CD4-positive, alpha-beta T cell treated with Interferon alpha-2 for 1 hour (primary cell): Measurements from ENCODE around the gene SYPL1.
"Not testable (repeated sequence)": the region's sequence is repeated elsewhere in the genome, so short reads cannot be mapped to it uniquely, and the experiment has no call there.

Source experiments
- DNase-seq, 2 donors: peaks; one replicate each; pipeline ENCODE4 v3.0.0-alpha.2; 2020 to 2022

The SYPL1 gene

DNA sequence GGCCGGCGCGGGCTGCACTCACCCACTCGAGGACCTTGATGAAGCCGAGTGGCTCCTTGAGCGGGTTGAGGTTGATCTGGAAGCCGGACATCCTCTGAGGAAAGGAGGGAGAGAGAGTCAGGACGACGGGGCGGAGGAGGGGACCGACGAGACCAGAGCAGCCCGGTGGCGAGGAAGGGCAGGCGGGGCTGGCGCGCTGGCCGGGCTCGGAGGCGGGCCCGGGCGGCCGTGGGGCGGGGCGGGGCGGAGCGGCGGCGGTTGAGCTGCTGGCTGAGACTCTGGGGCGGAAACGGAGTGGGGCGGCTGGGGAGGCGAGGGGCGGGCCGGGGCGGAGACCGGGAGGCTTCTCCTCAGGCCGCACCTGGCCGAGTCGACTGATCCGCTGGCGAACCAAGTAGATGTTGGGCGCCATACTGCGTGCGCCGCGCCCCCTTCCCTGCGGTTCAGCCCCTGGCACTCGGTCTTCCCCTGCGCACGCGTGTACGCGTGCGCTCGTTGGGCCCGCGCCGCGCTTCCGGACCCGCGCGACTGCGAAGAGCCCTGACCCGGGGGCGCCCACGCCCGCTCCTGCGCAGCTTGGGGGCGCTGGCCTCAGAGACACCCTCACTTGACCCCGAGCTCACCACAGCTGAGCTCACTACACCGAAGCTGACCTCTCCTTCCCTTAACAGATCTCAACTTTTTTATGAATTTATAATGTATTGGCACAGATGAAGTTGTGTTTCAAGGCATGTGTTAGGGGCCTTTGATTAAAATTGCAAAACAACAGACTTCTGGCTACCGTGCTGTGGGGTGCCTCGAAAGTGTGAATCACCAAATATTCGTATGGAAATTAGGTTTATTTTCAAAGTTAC, at the start of gene SYPL1:
SYPL1 (minus strand) TSS at position 195 of the 854 bp plus-strand sequence; CDS start at position 91, 104 bp downstream.
- DNase-seq: peak; percentile 94 to 95

DNA sequence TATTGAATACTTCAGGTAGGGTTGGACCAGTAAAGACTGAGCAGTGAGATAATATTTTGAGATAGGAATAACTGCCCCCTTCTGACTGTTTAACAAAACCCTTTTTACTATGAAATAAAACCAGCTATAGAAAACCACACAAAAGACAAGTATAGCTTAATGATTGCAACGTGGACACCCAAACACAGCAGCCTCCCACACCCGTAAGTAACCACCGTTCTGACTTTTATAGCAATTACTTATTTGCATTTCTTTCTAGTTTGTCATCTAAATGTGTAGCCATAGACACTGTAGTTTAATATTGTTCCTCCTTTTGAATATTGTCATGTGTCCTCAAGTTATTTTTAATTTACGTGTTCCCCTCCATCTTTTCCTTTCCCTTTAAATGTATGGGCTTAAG, 42.9 kb upstream of the SYPL1 start:
- DNase-seq: no peak

DNA sequence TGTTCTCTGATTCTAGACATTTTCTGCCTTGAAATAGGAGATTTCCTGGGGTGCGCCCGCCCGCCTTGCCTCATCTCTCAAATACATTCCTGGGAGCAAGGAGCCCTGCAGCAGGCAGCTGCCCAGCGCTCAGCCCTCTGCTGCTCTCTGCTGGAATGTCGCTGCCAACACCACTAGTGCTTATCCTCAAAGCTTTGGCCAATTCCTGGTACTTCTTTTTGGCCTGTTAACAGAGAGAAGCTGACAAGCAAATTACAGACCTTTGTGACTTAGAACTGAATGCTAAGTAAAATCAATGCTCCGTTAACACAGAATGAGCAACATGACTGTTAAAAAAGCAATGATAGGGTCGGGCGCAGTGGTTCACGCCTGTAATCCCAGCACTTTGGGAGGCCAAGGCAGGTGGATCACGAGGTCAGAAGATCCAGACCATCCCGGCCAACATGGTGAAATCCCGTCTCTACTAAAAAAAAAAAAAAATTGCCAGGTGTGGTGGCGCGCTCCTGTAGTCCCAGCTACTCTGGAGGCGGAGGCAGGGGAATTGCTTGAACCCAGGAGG, 41.9 kb upstream of the SYPL1 start:
- DNase-seq: peak; percentile 70 to 79

GRCh38 chr7:106152313-106152665, 40.2 kb upstream of the SYPL1 start:
- DNase-seq: no peak

GRCh38 chr7:106151459-106152312, 39.6 kb upstream of the SYPL1 start:
- DNase-seq: no peak

- no peak for DNase-seq
Observed at GRCh38 chr7:106143711-106144337, 31.7 kb upstream of the SYPL1 start.

DNA sequence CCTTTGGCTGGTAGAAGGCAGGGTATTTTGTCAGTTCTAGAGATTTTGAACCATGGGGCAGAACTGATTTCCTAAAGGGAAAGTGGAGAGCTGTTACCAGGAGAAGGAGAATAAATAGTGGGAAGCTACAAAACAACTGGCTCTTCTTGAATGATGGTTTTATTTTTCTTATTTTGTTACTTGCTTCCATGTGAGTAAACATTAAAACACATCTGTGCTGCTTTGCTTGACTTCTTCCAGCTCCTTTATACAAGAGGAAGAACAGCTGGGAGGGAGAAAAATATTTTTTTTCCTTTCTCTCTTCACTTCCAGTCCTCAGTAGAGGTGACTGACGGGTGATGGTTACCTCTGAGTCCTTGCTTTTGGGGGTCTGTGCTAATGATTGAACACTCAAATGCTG, 30.0 kb upstream of the SYPL1 start:
- no peak for DNase-seq

GRCh38 chr7:106140406-106141173, 28.5 kb upstream of the SYPL1 start:
- no peak for DNase-seq

GRCh38 chr7:106139265-106140251, 27.4 kb upstream of the SYPL1 start:
- DNase-seq: no peak

DNA sequence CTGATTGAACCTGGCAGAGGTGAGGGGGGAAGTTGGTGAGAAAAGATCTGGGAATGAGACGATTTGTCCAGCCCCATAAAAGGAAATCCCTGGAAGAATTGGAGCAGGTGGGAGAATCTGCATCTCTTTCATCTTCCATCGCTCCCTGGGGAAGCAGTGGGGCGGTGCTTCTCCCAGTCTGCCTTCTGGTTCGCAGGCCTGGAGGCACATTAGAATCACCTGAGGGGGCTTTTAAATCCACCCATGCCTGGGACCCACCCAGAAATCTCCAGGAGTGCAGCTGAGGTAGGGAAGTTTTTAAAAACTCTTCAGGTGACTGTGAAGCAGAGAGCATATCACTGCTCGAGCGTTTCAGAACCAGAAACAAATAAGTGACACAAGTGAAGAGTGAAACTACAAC, 26.7 kb upstream of the SYPL1 start:
- no peak for DNase-seq

DNA sequence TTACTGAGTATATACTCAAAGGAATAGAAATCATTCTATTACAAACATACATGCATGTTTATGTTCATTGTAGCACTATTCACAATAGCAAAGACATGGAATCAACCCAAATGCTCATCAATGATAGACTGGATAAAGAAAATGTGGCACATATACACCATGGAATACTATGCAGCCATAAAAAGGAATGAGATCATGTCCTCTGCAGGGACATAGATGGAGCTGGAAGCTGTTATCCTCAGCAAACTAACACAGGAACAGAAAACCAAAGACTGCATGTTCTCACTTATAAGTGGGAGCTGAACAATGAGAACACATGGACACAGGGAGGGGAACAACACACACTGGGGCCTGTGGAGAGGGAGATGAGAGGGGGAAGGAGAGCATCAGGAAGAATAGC, 26.1 kb upstream of the SYPL1 start:
- DNase-seq: not testable (repeated sequence)

DNA sequence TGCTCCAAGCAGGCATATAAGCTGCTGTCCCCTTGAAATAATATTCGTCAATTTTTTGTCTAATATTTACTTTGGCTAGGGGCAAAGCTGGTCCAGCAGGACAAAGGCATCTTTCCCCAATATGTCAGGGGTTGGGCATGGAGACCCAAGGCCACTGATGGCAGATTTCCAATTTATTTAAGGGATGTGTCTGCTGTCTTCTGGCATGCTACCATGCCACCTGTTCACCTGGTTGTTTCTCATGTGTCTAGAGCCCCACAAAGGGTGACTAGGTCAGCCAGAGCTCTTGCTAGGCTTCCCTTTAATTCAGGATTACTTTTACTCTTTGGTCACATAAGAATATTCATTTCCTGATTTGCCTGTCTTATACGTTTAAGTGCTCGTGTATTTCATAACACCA, 22.1 kb upstream of the SYPL1 start:
- no peak for DNase-seq

- DNase-seq: no peak
Observed at GRCh38 chr7:106129291-106129690, 17.2 kb upstream of the SYPL1 start.

DNA sequence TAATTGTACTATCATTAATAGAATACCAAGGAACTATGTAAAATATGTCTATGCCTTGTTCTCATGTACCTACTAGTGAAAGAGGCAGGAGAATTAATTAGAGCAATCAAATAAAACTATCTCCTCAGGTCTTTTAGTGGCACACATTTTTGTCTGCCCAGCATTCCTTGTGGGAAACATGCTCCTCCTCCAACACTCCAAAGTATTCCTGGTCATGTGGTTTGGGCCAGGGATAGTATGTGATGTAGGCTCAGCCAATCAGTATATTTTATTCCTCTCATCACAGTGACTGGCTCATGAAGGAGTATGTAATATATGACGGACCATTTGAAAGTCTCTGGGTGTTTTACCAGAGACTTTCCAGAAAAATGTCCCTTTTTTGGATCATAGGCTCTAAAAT, 16.7 kb upstream of the SYPL1 start:
- no peak for DNase-seq

DNA sequence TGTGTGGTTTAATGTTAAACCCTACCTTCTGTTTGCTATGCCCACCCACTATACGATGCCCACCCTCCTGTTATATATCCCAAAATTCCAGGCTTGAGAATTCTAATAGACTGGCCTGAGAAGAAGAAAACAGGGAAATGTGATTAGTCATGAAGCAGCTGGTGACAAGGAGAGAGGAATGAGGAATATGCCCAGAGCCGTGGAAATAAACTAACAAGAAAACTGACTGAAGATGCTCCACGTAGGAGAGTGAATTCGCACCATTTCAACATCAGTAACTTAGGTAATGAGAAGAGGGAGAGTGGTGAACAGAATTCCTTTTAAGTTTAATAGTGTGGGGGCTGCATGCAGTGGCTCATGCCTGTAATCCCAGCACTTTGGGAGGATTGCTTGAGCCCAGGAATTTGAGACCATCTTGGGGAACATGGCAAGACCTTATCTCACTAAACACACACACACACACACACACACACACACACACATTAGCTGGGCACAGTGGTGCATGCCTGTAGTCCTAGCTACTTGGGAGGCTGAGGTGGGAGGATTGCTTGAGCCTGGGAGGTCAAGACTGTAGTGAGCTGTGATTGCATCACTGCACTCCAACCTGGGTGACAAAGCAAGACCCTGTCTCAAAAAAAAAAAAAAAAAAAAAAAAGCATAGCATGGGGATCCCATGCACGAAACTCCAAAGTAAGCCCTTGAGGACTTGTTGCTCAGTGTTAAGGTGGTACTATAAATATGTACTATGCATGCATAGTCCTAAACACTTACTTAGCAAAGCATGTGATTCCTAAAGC, 16.1 kb upstream of the SYPL1 start:
- DNase-seq: no peak

DNA sequence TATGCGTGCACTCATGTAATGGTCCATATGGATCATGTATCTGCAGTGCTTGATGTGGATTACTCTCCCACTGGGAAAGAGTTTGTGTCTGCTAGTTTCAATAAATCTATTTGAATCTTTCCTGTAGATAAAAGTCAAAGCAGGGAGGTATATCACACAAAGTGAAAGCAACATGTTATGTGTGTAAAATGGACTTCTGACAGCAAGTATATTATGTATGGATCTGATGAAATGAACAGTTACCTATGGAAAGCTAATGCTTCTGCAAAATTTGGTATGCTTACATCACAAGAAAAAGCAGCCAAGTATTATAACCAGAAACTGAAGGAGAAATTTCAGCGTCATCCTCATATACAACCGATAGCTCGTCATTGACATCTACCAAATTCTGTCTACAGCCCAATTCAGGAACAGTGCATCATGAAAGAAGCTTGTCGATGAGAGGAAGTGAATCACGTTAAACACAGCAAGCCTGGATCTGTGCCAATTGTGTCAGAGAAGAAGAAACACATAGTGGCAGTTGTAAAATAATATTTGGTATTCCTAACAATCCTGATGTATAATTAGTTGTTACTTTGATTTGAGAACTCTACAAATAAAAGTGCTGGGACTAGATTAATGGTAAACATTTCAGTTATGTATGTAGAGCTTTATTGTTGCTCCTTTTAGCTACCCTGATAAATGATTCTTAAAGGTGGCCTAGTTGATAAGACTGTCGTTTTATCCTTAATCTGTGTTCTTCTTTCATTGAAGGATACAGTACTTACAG, 14.2 kb upstream of the SYPL1 start:
- DNase-seq: peak; percentile 39 to 46

DNA sequence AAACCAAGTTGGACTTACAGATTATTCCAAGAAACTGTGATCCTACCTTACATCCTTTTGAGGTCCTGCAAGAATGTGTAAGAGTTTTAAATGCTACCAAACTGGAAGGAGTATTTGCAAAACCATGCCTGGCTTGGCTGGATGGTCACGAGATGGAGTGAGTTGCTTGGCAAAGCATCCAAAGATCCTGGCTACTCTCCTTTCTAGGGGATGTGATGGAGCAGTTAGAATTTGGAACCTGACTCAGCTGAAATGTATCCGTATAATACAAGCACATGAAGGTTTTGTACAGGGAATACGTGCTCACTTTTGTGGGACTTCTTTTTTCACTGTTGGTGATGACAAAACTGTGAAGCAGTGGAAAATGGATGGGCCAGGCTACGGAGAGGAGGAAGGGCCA, 13.3 kb upstream of the SYPL1 start:
- DNase-seq: no peak

DNA sequence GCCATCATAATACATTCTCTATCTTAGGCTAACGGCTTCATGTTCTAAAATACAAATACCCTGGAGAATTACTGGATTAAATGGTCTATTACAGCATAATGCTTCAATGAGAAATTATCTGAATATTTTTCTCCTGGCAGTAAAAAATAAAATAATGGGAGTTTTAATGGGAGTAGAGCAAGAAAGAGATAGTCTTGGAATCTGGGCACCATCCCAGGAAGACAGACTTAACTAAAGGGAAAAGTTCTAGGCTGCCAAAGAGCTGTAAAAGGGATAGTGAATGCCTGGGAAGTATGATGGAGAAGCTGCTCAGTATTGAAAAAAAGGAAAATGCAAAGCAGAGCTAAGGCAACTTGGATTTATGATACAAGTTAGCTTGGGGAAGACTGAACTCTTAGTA, 12.1 kb upstream of the SYPL1 start:
- DNase-seq: no peak

GRCh38 chr7:106122713-106123112, 10.6 kb upstream of the SYPL1 start:
- DNase-seq: no peak
